NB4 (cell line): ENCODE data around the gene SOS2.
"Not testable (repeated sequence)": the region's sequence is repeated elsewhere in the genome, so short reads cannot be mapped to it uniquely, and the experiment has no call there.

Experiments used
- DNase-seq: peaks from one replicate; pipeline ENCODE4 v3.0.0; 2010; ENCODE audit warnings: low read depth
- H3K4me3 ChIP-seq: one replicate; pipeline ENCODE4 v1.5.1; 2011; ENCODE audit warnings: mild to moderate bottlenecking, low read depth, low read length, moderate library complexity
- CTCF ChIP-seq: IDR thresholded peaks from one replicate; pipeline ENCODE4 v1.5.1; 2012; ENCODE audit warnings: low read depth, low read length
- MAX ChIP-seq: IDR thresholded peaks from 2 replicates; pipeline ENCODE4 v1.6.1; 2011; ENCODE audit warnings: low read depth, low read length
- MYC ChIP-seq: IDR thresholded peaks from 2 replicates; pipeline ENCODE4 v1.6.1; 2011; ENCODE audit warnings: low read depth, low read length
- POLR2A ChIP-seq: IDR thresholded peaks from 2 replicates; pipeline ENCODE4 v1.6.1; 2011; ENCODE audit warnings: mild to moderate bottlenecking; ENCODE audit not compliant: insufficient read length; ENCODE audit errors: extremely low read depth

The SOS2 gene

GRCh38 chr14:50191499-50191898 is 39.9 kb downstream of the SOS2 start:
- TF ChIP-seq MYC: no peak
- no peak for TF ChIP-seq POLR2A
- TF ChIP-seq CTCF: no peak
- no peak for TF ChIP-seq MAX
- H3K4me3 ChIP-seq: no peak overlapping the region
- DNase-seq: no peak

GRCh38 chr14:50186107-50186506 is 45.3 kb downstream of the SOS2 start:
- DNase-seq: no peak
- no peak for TF ChIP-seq MAX
- TF ChIP-seq POLR2A: no peak
- TF ChIP-seq CTCF: no peak
- TF ChIP-seq MYC: no peak
- H3K4me3 ChIP-seq: no peak overlapping the region

GRCh38 chr14:50173891-50174290 is 57.5 kb downstream of the SOS2 start:
- H3K4me3 ChIP-seq: no peak overlapping the region
- TF ChIP-seq POLR2A (no peak), CTCF (no peak), MAX (no peak), MYC (no peak)
- DNase-seq: peak; percentile 5

GRCh38 chr14:50171895-50172294 is 59.5 kb downstream of the SOS2 start:
- DNase-seq: no peak
- H3K4me3 ChIP-seq: no peak overlapping the region
- TF ChIP-seq MYC (no peak), CTCF (no peak), MAX (no peak), POLR2A (no peak)

- DNase-seq, H3K4me3 ChIP-seq: not testable (repeated sequence)
Observed at GRCh38 chr14:50167381-50167780, 64.0 kb downstream of the SOS2 start.

GRCh38 chr14:50156111-50156510 is 75.3 kb downstream of the SOS2 start:
- DNase-seq: no peak
- TF ChIP-seq POLR2A: no peak
- no peak for TF ChIP-seq CTCF
- TF ChIP-seq MAX: no peak
- no peak for TF ChIP-seq MYC
- H3K4me3 ChIP-seq: no peak overlapping the region
